ENCODE measurements around the gene ZNF804B.

The ZNF804B gene

GRCh38 chr7:89336121-89336520 is 576.6 kb downstream of the ZNF804B start:
- DNase-seq (ENCODE audit: low read depth in 2 of 2) = no peak
- no peak overlapping the region for H3K4me3 ChIP-seq (replicated peaks in 1 of 2; ENCODE audit: low read depth in 2 of 2, low read length in 2 of 2)
- TF ChIP-seq CTCF (IDR thresholded peaks at IDR 0.05; ENCODE audit: low read depth, low read length) = no peak

GRCh38 chr7:89339748-89340147 is 580.2 kb downstream of the ZNF804B start:
- no peak for DNase-seq (ENCODE audit: low read depth in 2 of 2)
- H3K4me3 ChIP-seq (replicated peaks in 1 of 2; ENCODE audit: low read depth in 2 of 2, low read length in 2 of 2) = no peak overlapping the region
- TF ChIP-seq CTCF (IDR thresholded peaks at IDR 0.05; ENCODE audit: low read depth, low read length) = no peak

- no peak for DNase-seq (ENCODE audit: low read depth in 2 of 2)
- TF ChIP-seq CTCF (IDR thresholded peaks at IDR 0.05; ENCODE audit: low read depth, low read length) = no peak
- no peak overlapping the region for H3K4me3 ChIP-seq (replicated peaks in 1 of 2; ENCODE audit: low read depth in 2 of 2, low read length in 2 of 2)
These were observed 597.6 kb downstream of the ZNF804B start for GRCh38 chr7:89357121-89357520.

- TF ChIP-seq CTCF (IDR thresholded peaks at IDR 0.05; ENCODE audit: low read depth, low read length) = no peak
- no peak for DNase-seq (ENCODE audit: low read depth in 2 of 2)
- no peak overlapping the region for H3K4me3 ChIP-seq (replicated peaks in 1 of 2; ENCODE audit: low read depth in 2 of 2, low read length in 2 of 2)
These were observed 617.7 kb downstream of the ZNF804B start for GRCh38 chr7:89377219-89377618.

- TF ChIP-seq CTCF (IDR thresholded peaks at IDR 0.05; ENCODE audit: low read depth, low read length) = no peak
- no peak for DNase-seq (ENCODE audit: low read depth in 2 of 2)
- H3K4me3 ChIP-seq (replicated peaks in 1 of 2; ENCODE audit: low read depth in 2 of 2, low read length in 2 of 2) = no peak overlapping the region
These were observed 625.9 kb downstream of the ZNF804B start for GRCh38 chr7:89385411-89385810.
